Measurements from ENCODE around the gene RAP1A.

Gene RAP1A

DNA sequence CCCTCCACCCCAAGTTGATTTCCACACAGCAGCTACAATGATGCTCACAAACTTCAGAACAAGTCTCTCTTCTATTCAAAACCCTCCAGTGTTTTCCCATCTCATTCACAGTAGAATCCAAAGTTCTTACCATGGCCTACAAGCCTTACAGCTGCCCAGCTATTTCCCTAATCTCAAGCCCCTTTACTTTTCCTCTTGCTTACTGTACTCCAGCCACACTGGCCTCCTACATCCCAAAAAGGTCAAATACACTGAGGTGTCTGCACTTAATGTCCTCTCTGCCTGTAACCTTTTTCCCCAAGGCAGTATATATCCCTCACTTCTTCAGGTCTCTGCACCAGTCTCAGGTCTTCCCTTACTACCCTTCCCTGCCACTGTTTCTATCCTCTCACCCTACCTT, 2.6 kb downstream of the RAP1A start:
- Histone ChIP-seq H3K4me1 (ENCODE audit: insufficient read depth, low read length) (peaks cover 30% of the 10 kb centered on the region), H3K79me2 (ENCODE audit: insufficient read depth, low read length) (peaks cover 77% of the 10 kb centered on the region), H3K4me3 (ENCODE audit: low read depth in 1 of 2, low read length in 2 of 2) (no peak overlapping the region), H2AFZ (ENCODE audit: low read depth, low read length) (no peak overlapping the region), H3K9me3 (ENCODE audit: insufficient read depth, low read length, severe bottlenecking) (no peaks in the 10 kb centered on the region), H4K20me1 (ENCODE audit: insufficient read depth, low read length) (peaks cover 21% of the 10 kb centered on the region; the same call in 1 of the 2 replicates), H3K27me3 (ENCODE audit: insufficient read depth, low read length, poor library complexity) (no peaks in the 10 kb centered on the region), H3K36me3 (ENCODE audit: insufficient read depth, low read length) (no peaks in the 10 kb centered on the region; the same call in 1 of the 2 replicates), H3K27ac (ENCODE audit: low read length) (no peak overlapping the region), H3K9ac (ENCODE audit: low read depth, low read length) (no peak overlapping the region), H3K4me2 (ENCODE audit: insufficient read depth, low read length) (peak overlapping the region; percentile 92; the same call in 1 of the 2 replicates)
- DNase-seq, result no peak
- TF ChIP-seq, protein P1, sequence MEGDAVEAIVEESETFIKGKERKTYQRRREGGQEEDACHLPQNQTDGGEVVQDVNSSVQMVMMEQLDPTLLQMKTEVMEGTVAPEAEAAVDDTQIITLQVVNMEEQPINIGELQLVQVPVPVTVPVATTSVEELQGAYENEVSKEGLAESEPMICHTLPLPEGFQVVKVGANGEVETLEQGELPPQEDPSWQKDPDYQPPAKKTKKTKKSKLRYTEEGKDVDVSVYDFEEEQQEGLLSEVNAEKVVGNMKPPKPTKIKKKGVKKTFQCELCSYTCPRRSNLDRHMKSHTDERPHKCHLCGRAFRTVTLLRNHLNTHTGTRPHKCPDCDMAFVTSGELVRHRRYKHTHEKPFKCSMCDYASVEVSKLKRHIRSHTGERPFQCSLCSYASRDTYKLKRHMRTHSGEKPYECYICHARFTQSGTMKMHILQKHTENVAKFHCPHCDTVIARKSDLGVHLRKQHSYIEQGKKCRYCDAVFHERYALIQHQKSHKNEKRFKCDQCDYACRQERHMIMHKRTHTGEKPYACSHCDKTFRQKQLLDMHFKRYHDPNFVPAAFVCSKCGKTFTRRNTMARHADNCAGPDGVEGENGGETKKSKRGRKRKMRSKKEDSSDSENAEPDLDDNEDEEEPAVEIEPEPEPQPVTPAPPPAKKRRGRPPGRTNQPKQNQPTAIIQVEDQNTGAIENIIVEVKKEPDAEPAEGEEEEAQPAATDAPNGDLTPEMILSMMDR (IDR thresholded peaks at IDR 0.05; ENCODE audit: borderline replicate concordance, extremely low read depth, low read length, poor library complexity, severe bottlenecking), result no peak
- no peak for TF ChIP-seq EZH2 (IDR thresholded peaks at IDR 0.05; ENCODE audit: borderline replicate concordance, low read depth, low read length, severe bottlenecking)
- ATAC-seq (ENCODE audit: insufficient read depth, low read depth), result no peak

DNA sequence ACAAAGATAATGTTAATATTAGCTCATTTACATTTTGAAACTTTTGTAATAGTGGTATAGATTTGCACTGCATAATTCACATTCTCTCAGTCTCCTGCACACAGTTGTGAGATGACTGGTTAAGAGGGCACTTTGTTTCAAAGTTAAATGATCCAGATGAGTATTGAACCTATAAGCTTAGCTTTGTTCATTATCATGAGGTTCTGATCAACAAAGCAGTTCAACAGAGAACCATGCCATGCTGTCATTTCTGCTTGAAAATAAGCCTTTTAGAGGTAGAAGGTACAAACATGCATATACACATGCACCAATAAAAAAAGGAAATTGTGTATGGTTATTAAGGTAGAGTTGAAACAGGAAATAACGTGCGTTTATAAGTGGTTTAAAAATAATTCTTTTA, 4.8 kb downstream of the RAP1A start:
- no peaks in the 10 kb centered on the region; the same call in 1 of the 2 replicates for H3K36me3 ChIP-seq (ENCODE audit: insufficient read depth, low read length)
- TF ChIP-seq, protein P1 (IDR thresholded peaks at IDR 0.05; ENCODE audit: borderline replicate concordance, extremely low read depth, low read length, poor library complexity, severe bottlenecking), result no peak
- no peak for TF ChIP-seq EZH2 (IDR thresholded peaks at IDR 0.05; ENCODE audit: borderline replicate concordance, low read depth, low read length, severe bottlenecking)
- H3K4me1 ChIP-seq (ENCODE audit: insufficient read depth, low read length), result peaks cover 22% of the 10 kb centered on the region
- H3K4me2 ChIP-seq (ENCODE audit: insufficient read depth, low read length), result no peak overlapping the region
- H3K27ac ChIP-seq (ENCODE audit: low read length), result no peak overlapping the region
- DNase-seq (no peak), ATAC-seq (ENCODE audit: insufficient read depth, low read depth) (no peak)
- H3K79me2 ChIP-seq (ENCODE audit: insufficient read depth, low read length), result peaks cover 93% of the 10 kb centered on the region
- no peak overlapping the region for H3K9ac ChIP-seq (ENCODE audit: low read depth, low read length)
- H3K9me3 ChIP-seq (ENCODE audit: insufficient read depth, low read length, severe bottlenecking), result no peaks in the 10 kb centered on the region
- no peaks in the 10 kb centered on the region for H3K27me3 ChIP-seq (ENCODE audit: insufficient read depth, low read length, poor library complexity)
- no peak overlapping the region for H3K4me3 ChIP-seq (ENCODE audit: low read depth in 1 of 2, low read length in 2 of 2)
- no peak overlapping the region for H2AFZ ChIP-seq (ENCODE audit: low read depth, low read length)
- peaks cover 25% of the 10 kb centered on the region; the same call in 1 of the 2 replicates for H4K20me1 ChIP-seq (ENCODE audit: insufficient read depth, low read length)

DNA sequence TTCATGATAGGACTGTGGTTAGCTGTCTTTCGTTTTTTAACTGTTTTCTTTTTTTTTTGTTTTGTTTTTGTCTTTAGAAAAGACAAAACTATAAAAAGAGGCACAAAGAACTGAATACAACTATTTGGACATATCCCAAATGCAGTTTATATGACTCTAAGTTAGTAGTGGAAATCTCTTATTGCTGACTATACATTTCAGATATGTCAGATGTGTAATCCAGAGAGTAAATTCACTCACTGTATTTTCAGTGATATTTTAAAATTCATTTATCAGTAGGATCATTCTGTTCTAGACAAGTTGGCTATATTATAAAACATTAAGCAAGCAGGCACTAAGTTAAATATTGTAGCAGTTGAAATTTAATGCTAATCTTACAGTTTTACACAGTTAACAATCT, 5.7 kb downstream of the RAP1A start:
- Histone ChIP-seq H3K79me2 (ENCODE audit: insufficient read depth, low read length) (peaks cover 94% of the 10 kb centered on the region), H3K4me1 (ENCODE audit: insufficient read depth, low read length) (peaks cover 21% of the 10 kb centered on the region), H3K9me3 (ENCODE audit: insufficient read depth, low read length, severe bottlenecking) (no peaks in the 10 kb centered on the region), H2AFZ (ENCODE audit: low read depth, low read length) (no peak overlapping the region), H3K4me2 (ENCODE audit: insufficient read depth, low read length) (no peak overlapping the region), H3K27ac (ENCODE audit: low read length) (no peak overlapping the region), H3K9ac (ENCODE audit: low read depth, low read length) (no peak overlapping the region), H3K27me3 (ENCODE audit: insufficient read depth, low read length, poor library complexity) (no peaks in the 10 kb centered on the region), H4K20me1 (ENCODE audit: insufficient read depth, low read length) (peaks cover 25% of the 10 kb centered on the region; the same call in 1 of the 2 replicates), H3K4me3 (ENCODE audit: low read depth in 1 of 2, low read length in 2 of 2) (no peak overlapping the region), H3K36me3 (ENCODE audit: insufficient read depth, low read length) (no peaks in the 10 kb centered on the region)
- ATAC-seq (ENCODE audit: insufficient read depth, low read depth) (no peak), DNase-seq (no peak)
- TF ChIP-seq, protein P1 (IDR thresholded peaks at IDR 0.05; ENCODE audit: borderline replicate concordance, extremely low read depth, low read length, poor library complexity, severe bottlenecking), result no peak
- TF ChIP-seq EZH2 (IDR thresholded peaks at IDR 0.05; ENCODE audit: borderline replicate concordance, low read depth, low read length, severe bottlenecking), result no peak

DNA sequence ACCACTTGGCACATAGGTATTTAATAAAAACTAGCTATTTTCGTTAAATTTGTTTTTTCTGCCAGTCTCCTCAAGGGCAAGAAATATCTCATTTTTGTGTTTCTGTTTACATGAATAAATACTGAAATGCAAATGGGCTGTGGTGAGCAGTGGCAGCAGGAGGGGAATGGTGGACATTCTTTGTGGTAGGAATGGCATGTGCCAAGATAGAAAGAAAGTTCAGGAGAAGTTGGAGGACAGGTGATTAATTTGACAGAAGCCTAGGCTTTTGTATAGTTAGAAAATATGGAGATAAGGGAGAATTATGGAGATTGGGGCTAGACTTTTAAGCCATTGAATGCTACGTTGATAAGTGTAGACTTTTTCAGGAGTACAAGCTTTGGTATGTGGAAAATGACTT, 8.6 kb downstream of the RAP1A start:
- H3K9me3 ChIP-seq (ENCODE audit: insufficient read depth, low read length, severe bottlenecking), result no peaks in the 10 kb centered on the region

More for the DNA sequence above, 8.6 kb downstream of the RAP1A start:
- no peaks in the 10 kb centered on the region for H3K4me1 ChIP-seq (ENCODE audit: insufficient read depth, low read length)
- peaks cover 17% of the 10 kb centered on the region; the same call in 1 of the 2 replicates for H4K20me1 ChIP-seq (ENCODE audit: insufficient read depth, low read length)
- no peaks in the 10 kb centered on the region for H3K27me3 ChIP-seq (ENCODE audit: insufficient read depth, low read length, poor library complexity)
- no peak overlapping the region for H3K27ac ChIP-seq (ENCODE audit: low read length)
- TF ChIP-seq, protein P1 (IDR thresholded peaks at IDR 0.05; ENCODE audit: borderline replicate concordance, extremely low read depth, low read length, poor library complexity, severe bottlenecking), result no peak
- no peak for TF ChIP-seq EZH2 (IDR thresholded peaks at IDR 0.05; ENCODE audit: borderline replicate concordance, low read depth, low read length, severe bottlenecking)
- no peak overlapping the region for H2AFZ ChIP-seq (ENCODE audit: low read depth, low read length)
- no peak for ATAC-seq (ENCODE audit: insufficient read depth, low read depth)
- H3K79me2 ChIP-seq (ENCODE audit: insufficient read depth, low read length), result peaks cover 92% of the 10 kb centered on the region
- no peak overlapping the region for H3K9ac ChIP-seq (ENCODE audit: low read depth, low read length)
- H3K4me3 ChIP-seq (ENCODE audit: low read depth in 1 of 2, low read length in 2 of 2), result no peak overlapping the region
- no peaks in the 10 kb centered on the region for H3K36me3 ChIP-seq (ENCODE audit: insufficient read depth, low read length)
- H3K4me2 ChIP-seq (ENCODE audit: insufficient read depth, low read length), result no peak overlapping the region
- no peak for DNase-seq

Data from DND-41 (cell line).